Thyroid gland (tissue), 4 donors: ENCODE measurements around the gene ADCY1.

Experiments
- POLR2A ChIP-seq, 2 donors: fragments of 450-650 bp; IDR thresholded peaks; one replicate each; pipeline ENCODE4 v1.6.1; 2017; ENCODE audit warnings: antibody characterized with exemption in 2 of 2, mild to moderate bottlenecking in 2 of 2, moderate library complexity in 1 of 2
- TF ChIP-seq, protein P1 (sequence below), 6 experiments: fragments of 200-600 bp in 3 of 6; fragments of 450-650 bp in 3 of 6; sonication (generic) in 3 of 6; IDR thresholded peaks; one replicate each; pipeline ENCODE4 v1.5.1; 2016 to 2019; ENCODE audit warnings: antibody characterized with exemption in 6 of 6, mild to moderate bottlenecking in 2 of 6, inconsistent platforms in 1 of 6, moderate library complexity in 1 of 6

DNA sequence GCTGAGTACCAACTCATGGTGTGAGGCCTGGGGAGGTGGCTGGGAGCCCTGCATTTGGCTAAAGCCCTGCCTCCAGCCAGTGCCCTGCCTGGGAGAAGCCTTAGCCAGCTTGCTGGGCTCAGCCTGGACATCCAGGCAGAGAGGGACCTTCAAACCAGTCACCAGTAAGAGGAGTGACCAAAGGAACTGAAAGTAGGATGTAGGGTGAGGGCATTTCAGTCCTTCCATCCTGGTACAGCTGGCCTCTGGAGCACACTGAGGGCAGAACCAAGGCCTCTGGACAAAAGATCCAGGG lies 124.8 kb downstream of the ADCY1 start:
- TF ChIP-seq, protein P1, sequence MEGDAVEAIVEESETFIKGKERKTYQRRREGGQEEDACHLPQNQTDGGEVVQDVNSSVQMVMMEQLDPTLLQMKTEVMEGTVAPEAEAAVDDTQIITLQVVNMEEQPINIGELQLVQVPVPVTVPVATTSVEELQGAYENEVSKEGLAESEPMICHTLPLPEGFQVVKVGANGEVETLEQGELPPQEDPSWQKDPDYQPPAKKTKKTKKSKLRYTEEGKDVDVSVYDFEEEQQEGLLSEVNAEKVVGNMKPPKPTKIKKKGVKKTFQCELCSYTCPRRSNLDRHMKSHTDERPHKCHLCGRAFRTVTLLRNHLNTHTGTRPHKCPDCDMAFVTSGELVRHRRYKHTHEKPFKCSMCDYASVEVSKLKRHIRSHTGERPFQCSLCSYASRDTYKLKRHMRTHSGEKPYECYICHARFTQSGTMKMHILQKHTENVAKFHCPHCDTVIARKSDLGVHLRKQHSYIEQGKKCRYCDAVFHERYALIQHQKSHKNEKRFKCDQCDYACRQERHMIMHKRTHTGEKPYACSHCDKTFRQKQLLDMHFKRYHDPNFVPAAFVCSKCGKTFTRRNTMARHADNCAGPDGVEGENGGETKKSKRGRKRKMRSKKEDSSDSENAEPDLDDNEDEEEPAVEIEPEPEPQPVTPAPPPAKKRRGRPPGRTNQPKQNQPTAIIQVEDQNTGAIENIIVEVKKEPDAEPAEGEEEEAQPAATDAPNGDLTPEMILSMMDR (IDR thresholded peaks at IDR 0.05): no peak
- no peak for TF ChIP-seq POLR2A (IDR thresholded peaks at IDR 0.05)
